Activated CD4-positive, CD25-positive, alpha-beta regulatory T cell treated with anti-CD3 and anti-CD28 coated beads, Interleukin-2, amount 50 U/mL, for 72 hours (primary cell): ENCODE measurements around the gene PSMB3.

ENCODE experiments used
- DNase-seq: peaks from one replicate; pipeline ENCODE4 v3.0.0; 2021

PSMB3 gene

GRCh38 chr17:38798614-38799500 lies 46.3 kb downstream of the PSMB3 start:
- DNase-seq = peak; percentile 62

- DNase-seq = peak; percentile 87
Measured at GRCh38 chr17:38799501-38800236, 47.1 kb downstream of the PSMB3 start, which contains the start of gene PIP4K2B. Gene PIP4K2B (minus strand): TSS chr17:38799556. CDS start chr17:38799424, 132 bp downstream.

DNA sequence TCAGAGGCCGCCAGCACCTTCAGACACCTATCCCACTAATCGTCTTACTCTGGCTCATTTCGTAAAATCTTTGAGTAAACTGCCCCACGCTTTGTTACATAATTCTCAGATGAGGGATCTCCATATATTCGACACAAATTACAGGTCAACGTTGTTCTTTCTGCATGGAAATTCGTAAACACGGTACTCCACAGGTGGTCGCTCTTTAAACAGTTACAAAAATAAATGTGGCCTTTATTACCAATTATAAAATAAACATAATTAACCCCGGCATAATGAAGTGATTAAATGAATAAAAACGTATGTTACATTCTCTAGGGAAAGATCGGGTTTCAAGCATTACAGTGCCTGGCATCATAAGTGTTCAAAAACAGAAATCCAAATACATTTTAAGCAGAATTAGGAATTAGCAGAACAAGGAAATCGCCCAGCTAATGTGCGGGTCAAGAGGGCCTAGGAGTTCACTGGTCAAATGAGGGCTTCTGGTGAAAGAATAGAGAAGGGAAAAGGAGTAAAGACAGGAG lies 47.8 kb downstream of the PSMB3 start:
- DNase-seq = no peak

GRCh38 chr17:38809828-38810227 lies 57.3 kb downstream of the PSMB3 start:
- no peak for DNase-seq
